GM19395 (cell line): ENCODE measurements around the gene SMARCC1.
A peak's percentile ranks its signal among the peaks of the same experiment; 100 is the strongest.

Experiments
- ATAC-seq: cut with Tn5 transposase; IDR thresholded peaks from one replicate; pipeline ENCODE4 v1.9.1; 2021; ENCODE audit warnings: mild to moderate bottlenecking, moderate library complexity; ENCODE audit not compliant: unreplicated experiment

The SMARCC1 gene

GRCh38 chr3:47592066-47592795 is 189.5 kb downstream of the SMARCC1 start:
- no peak for ATAC-seq

- ATAC-seq, result no peak
Observed at GRCh38 chr3:47590216-47590615, 191.5 kb downstream of the SMARCC1 start.

- ATAC-seq, result no peak
Observed at GRCh38 chr3:47588587-47588986, 193.1 kb downstream of the SMARCC1 start.

GRCh38 chr3:47588053-47588452 is 193.6 kb downstream of the SMARCC1 start:
- no peak for ATAC-seq

- ATAC-seq, result no peak
Observed at GRCh38 chr3:47586746-47587145, 194.9 kb downstream of the SMARCC1 start.

- ATAC-seq, result no peak
Observed at GRCh38 chr3:47583320-47584075, 198.2 kb downstream of the SMARCC1 start.

GRCh38 chr3:47581835-47582234 is 199.9 kb downstream of the SMARCC1 start:
- ATAC-seq, result no peak

GRCh38 chr3:47581422-47581821 is 200.3 kb downstream of the SMARCC1 start:
- ATAC-seq, result no peak

GRCh38 chr3:47580481-47580880 is 201.2 kb downstream of the SMARCC1 start:
- ATAC-seq, result no peak

GRCh38 chr3:47579875-47580274 is 201.8 kb downstream of the SMARCC1 start:
- no peak for ATAC-seq

GRCh38 chr3:47578691-47579632 is 202.7 kb downstream of the SMARCC1 start, which contains the start of gene CSPG5:
Gene CSPG5, minus strand, starts transcription at chr3:47578865. Its CDS starts 172 bp downstream, at chr3:47578693.
- ATAC-seq, result peak; percentile 62

GRCh38 chr3:47578119-47578632 is 203.5 kb downstream of the SMARCC1 start:
- peak; percentile 41 for ATAC-seq

- no peak for ATAC-seq
Observed at GRCh38 chr3:47577583-47578118, 204.0 kb downstream of the SMARCC1 start.

- no peak for ATAC-seq
Observed at GRCh38 chr3:47573190-47574172, 208.2 kb downstream of the SMARCC1 start.

GRCh38 chr3:47571391-47572175 is 210.1 kb downstream of the SMARCC1 start:
- ATAC-seq, result no peak

- ATAC-seq, result no peak
Observed at GRCh38 chr3:47568901-47569300, 212.8 kb downstream of the SMARCC1 start.

- no peak for ATAC-seq
Observed at GRCh38 chr3:47567149-47567548, 214.5 kb downstream of the SMARCC1 start.

- ATAC-seq, result no peak
Observed at GRCh38 chr3:47566667-47567066, 215.0 kb downstream of the SMARCC1 start.
